ENCODE data around the gene INPP5A. TPM values are rescaled to one million over a fixed set of nuclear protein-coding genes. Genes with fewer than 3 reads are reported as not detected.
"Not testable (repeated sequence)": the region's sequence is repeated elsewhere in the genome, so short reads cannot be mapped to it uniquely, and the experiment has no call there.

Gene INPP5A
- total RNA-seq, 1 donor from 2014 or later, result 105 TPM

DNA sequence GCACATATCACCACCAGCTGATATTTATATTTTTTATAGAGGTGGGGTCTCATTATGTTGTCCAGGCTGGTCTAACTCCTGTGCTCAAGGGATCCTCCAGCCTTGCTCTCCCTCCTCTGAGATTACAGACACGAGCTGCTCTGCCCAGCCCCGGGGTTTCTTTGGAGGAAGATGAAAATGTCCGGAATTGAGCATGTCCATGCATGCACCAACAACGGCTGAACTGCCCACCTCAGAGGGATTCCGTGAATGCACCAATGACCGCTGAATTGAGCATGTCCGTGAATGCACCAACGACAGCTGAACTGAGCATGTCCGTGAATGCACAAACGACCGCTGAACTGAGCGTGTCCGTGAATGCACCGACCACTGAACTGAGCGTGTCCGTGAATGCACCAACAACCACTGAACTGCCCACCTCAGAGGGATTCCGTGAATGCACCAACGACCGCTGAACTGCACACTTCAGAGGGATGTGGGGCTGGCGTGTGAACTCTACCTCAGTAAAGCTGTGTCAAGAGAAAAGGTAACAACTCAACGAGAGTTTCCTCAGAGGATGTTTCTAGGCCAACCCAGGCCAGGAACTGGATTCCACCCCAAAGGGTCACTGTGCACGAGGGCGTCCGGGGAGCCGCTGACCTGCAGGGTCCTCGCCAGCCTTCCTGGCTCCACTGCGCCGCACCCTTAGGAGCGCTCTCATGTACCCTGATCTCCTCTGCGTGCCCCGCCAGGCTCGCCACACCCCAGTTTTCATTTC is 34.9 kb upstream of the INPP5A start:
- H3K27me3 ChIP-seq (ENCODE audit: low read depth), result no peaks in the 10 kb centered on the region
- no peak overlapping the region for H3K27ac ChIP-seq (replicated peaks)
- TF ChIP-seq, protein P1, sequence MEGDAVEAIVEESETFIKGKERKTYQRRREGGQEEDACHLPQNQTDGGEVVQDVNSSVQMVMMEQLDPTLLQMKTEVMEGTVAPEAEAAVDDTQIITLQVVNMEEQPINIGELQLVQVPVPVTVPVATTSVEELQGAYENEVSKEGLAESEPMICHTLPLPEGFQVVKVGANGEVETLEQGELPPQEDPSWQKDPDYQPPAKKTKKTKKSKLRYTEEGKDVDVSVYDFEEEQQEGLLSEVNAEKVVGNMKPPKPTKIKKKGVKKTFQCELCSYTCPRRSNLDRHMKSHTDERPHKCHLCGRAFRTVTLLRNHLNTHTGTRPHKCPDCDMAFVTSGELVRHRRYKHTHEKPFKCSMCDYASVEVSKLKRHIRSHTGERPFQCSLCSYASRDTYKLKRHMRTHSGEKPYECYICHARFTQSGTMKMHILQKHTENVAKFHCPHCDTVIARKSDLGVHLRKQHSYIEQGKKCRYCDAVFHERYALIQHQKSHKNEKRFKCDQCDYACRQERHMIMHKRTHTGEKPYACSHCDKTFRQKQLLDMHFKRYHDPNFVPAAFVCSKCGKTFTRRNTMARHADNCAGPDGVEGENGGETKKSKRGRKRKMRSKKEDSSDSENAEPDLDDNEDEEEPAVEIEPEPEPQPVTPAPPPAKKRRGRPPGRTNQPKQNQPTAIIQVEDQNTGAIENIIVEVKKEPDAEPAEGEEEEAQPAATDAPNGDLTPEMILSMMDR (IDR thresholded peaks at IDR 0.05; ENCODE audit: borderline replicate concordance), result no peak
- intact Hi-C loops (cut with micrococcal nuclease), result no loop called here
- H3K9me3 ChIP-seq (replicated peaks), result no peaks in the 10 kb centered on the region
- H3K36me3 ChIP-seq, result no peaks in the 10 kb centered on the region
- no peak for DNase-seq
- no peak overlapping the region for H3K4me3 ChIP-seq
- H3K4me1 ChIP-seq, result peaks cover 29% of the 10 kb centered on the region

GRCh38 chr10:132503581-132504421 is 33.8 kb upstream of the INPP5A start:
- DNase-seq, result peak; percentile 13
- TF ChIP-seq, protein P1 (IDR thresholded peaks at IDR 0.05; ENCODE audit: borderline replicate concordance), result no peak
- no peak overlapping the region for H3K27ac ChIP-seq (replicated peaks)
- no peaks in the 10 kb centered on the region for H3K27me3 ChIP-seq (ENCODE audit: low read depth)
- H3K4me1 ChIP-seq, result peaks cover 40% of the 10 kb centered on the region
- no peaks in the 10 kb centered on the region for H3K36me3 ChIP-seq
- intact Hi-C loops (cut with micrococcal nuclease), result no loop called here
- no peak overlapping the region for H3K4me3 ChIP-seq
- no peaks in the 10 kb centered on the region for H3K9me3 ChIP-seq (replicated peaks)

- TF ChIP-seq, protein P1 (IDR thresholded peaks at IDR 0.05; ENCODE audit: borderline replicate concordance), result no peak
- Histone ChIP-seq H3K4me1 (peaks cover 49% of the 10 kb centered on the region), H3K9me3 (replicated peaks) (no peaks in the 10 kb centered on the region), H3K36me3 (no peaks in the 10 kb centered on the region), H3K4me3 (no peak overlapping the region), H3K27me3 (ENCODE audit: low read depth) (no peaks in the 10 kb centered on the region), H3K27ac (replicated peaks) (no peak overlapping the region)
- no peak for DNase-seq
- intact Hi-C loops (cut with micrococcal nuclease), result no loop called here
Observed at GRCh38 chr10:132504501-132505272, 32.9 kb upstream of the INPP5A start.

- H3K36me3 ChIP-seq; H3K9me3 ChIP-seq (replicated peaks); DNase-seq; H3K27ac ChIP-seq (replicated peaks); intact Hi-C loops (cut with micrococcal nuclease); H3K27me3 ChIP-seq (ENCODE audit: low read depth); H3K4me3 ChIP-seq: not testable (repeated sequence)
- H3K4me1 ChIP-seq, result peaks cover 58% of the 10 kb centered on the region
Observed at GRCh38 chr10:132505546-132505945, 32.0 kb upstream of the INPP5A start.

DNA sequence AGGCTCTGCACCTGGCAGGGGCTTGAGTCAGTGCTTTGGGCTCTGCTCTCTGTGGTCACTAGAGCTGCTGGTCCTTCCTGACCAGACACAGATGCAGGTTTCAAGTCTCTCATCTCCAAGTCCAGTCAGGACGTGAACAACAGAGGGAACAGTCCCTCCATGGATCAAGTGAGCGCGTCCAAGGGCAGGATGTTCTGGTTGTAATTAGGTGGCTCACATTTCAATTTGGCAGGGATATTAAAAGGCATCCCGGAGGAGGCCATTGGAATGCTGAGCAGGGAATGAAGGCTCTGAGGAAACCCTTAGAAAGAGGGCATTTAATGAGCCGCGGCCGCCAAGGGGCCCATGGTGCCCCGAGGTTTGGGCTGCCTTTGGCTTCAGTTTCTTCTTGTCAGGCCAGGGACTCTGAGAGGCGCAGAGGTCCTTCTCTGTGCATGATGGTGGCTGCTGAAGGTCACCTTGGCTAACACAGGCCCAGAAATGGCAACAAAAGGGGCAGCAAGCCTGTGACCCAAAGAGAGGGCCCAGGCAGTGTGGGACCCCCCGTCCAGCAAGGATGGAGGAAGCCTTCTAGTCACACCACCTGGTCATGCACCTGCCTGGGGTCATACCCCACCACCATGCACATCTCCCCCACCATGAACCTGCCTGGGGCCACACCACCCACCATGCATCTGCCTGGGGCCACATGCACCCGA is 30.7 kb upstream of the INPP5A start:
- no peaks in the 10 kb centered on the region for H3K9me3 ChIP-seq (replicated peaks)
- intact Hi-C loops (cut with micrococcal nuclease), result no loop called here
- TF ChIP-seq, protein P1 (IDR thresholded peaks at IDR 0.05; ENCODE audit: borderline replicate concordance), result no peak
- no peak for DNase-seq
- H3K27me3 ChIP-seq (ENCODE audit: low read depth), result no peaks in the 10 kb centered on the region
- peaks cover 71% of the 10 kb centered on the region for H3K4me1 ChIP-seq
- no peaks in the 10 kb centered on the region for H3K36me3 ChIP-seq
- H3K27ac ChIP-seq (replicated peaks), result peak overlapping the region; percentile 79
- no peak overlapping the region for H3K4me3 ChIP-seq

All from left ventricle myocardium inferior (tissue), 1 donor.